GM12892 (cell line): ENCODE measurements around the gene NID1.
"Not testable (repeated sequence)": the region's sequence is repeated elsewhere in the genome, so short reads cannot be mapped to it uniquely, and the experiment has no call there.

Experiments used
- DNase-seq: peaks from one replicate; pipeline ENCODE4 v3.0.0; 2011; ENCODE audit not compliant: insufficient read length
- FAIRE-seq: peaks from 2 replicates; lab custom pipeline; 2011; peaks lifted over from hg19 to GRCh38; lab: Jason Lieb, UNC
- POLR2A ChIP-seq: IDR thresholded peaks from 2 replicates; pipeline ENCODE4 v1.6.1; 2011; ENCODE audit warnings: low read depth, low read length, control low read depth
- POLR2AphosphoS5 ChIP-seq: IDR thresholded peaks from 2 replicates; pipeline ENCODE4 v1.6.1; 2011; ENCODE audit warnings: low read depth, low read length, control low read depth
- TAF1 ChIP-seq: IDR thresholded peaks from 2 replicates; pipeline ENCODE4 v1.6.1; 2011; ENCODE audit warnings: low read depth, mild to moderate bottlenecking, control low read depth, low read length, borderline replicate concordance

The NID1 gene

GRCh38 chr1:235933017-235933765 lies 131.7 kb downstream of the NID1 start:
- TF ChIP-seq TAF1 (no peak), POLR2A (no peak), POLR2AphosphoS5 (no peak)
- DNase-seq (no peak), FAIRE-seq (peak; percentile 42)

GRCh38 chr1:235932090-235932510 lies 132.8 kb downstream of the NID1 start:
- TF ChIP-seq POLR2AphosphoS5 (no peak), TAF1 (no peak), POLR2A (no peak)
- DNase-seq (no peak), FAIRE-seq (peak; percentile 79)

GRCh38 chr1:235931171-235931738 lies 133.6 kb downstream of the NID1 start:
- DNase-seq (no peak), FAIRE-seq (no peak)
- TF ChIP-seq POLR2A (no peak), POLR2AphosphoS5 (no peak), TAF1 (no peak)

- TF ChIP-seq POLR2A (no peak), POLR2AphosphoS5 (no peak), TAF1 (no peak)
- no peak for FAIRE-seq
- DNase-seq = no peak
Measured at GRCh38 chr1:235930543-235930942, 134.3 kb downstream of the NID1 start.

- no peak for FAIRE-seq
- no peak for DNase-seq
- TF ChIP-seq POLR2AphosphoS5 = no peak
- no peak for TF ChIP-seq TAF1
- no peak for TF ChIP-seq POLR2A
Measured at GRCh38 chr1:235929216-235929615, 135.7 kb downstream of the NID1 start.

- FAIRE-seq (no peak), DNase-seq (no peak)
- TF ChIP-seq TAF1 (no peak), POLR2A (no peak), POLR2AphosphoS5 (no peak)
Measured at GRCh38 chr1:235928197-235928596, 136.7 kb downstream of the NID1 start.

GRCh38 chr1:235927551-235927950 lies 137.3 kb downstream of the NID1 start:
- DNase-seq, FAIRE-seq: not testable (repeated sequence)
